B cell (primary cell): ENCODE data around the gene KIF26B. TPM values are rescaled to one million over a fixed set of nuclear protein-coding genes. Genes with fewer than 3 reads are reported as not detected.
"Not testable (repeated sequence)": the region's sequence is repeated elsewhere in the genome, so short reads cannot be mapped to it uniquely, and the experiment has no call there.

Experiments
- ATAC-seq: fragments of 200-7000 bp; cut with Tn5 transposase; one replicate; pipeline ENCODE4 v1.10.0; 2021; ENCODE audit warnings: low read depth, mild to moderate bottlenecking, moderate number of reproducible peaks, moderate library complexity
- CTCF ChIA-PET: fragments of 350-600 bp; sonication (Branson Sonifier 250); formaldehyde crosslinking; loops from one replicate; lab custom pipeline; 2021; ENCODE audit warnings: antibody characterized with exemption, inconsistent platforms; lab: Charles Lee
- POLR2A ChIA-PET: fragments of 350-600 bp; sonication (Branson Sonifier 250); formaldehyde crosslinking; loops from one replicate; lab custom pipeline; 2021; ENCODE audit warnings: antibody characterized with exemption; lab: Charles Lee
- DNase-seq: peaks from one replicate; pipeline ENCODE4 v3.0.0; 2013
- H2AFZ ChIP-seq: 2 replicates; pipeline ENCODE4 v1.6.1; 2012; ENCODE audit warnings: mild to moderate bottlenecking, low read depth, low read length; ENCODE audit not compliant: insufficient read depth, poor library complexity, severe bottlenecking
- H3K27ac ChIP-seq, 2 donors: 1 replicate in 1 of 2; 2 replicates in 1 of 2; pipeline ENCODE4 v1.5.1; 2012 to 2013; ENCODE audit warnings: low read length in 2 of 2, mild to moderate bottlenecking in 2 of 2, moderate library complexity in 1 of 2
- H3K27me3 ChIP-seq, 4 experiments: fragments of 200-600 bp in 1 of 4; sonication (generic) in 1 of 4; replicated peaks in 1 of 4; 1 replicate in 2 of 4; 2 replicates in 2 of 4; pipeline versions ENCODE4 v1.6.1 to v1.7.0; 2013 to 2016; ENCODE audit warnings: low read length in 3 of 4, mild to moderate bottlenecking in 2 of 4, mixed read lengths in 1 of 4, moderate library complexity in 1 of 4; ENCODE audit not compliant: insufficient read depth in 4 of 4, control insufficient read depth in 3 of 4; ENCODE audit errors: control extremely low read depth in 1 of 4
- H3K36me3 ChIP-seq, 2 experiments: replicated peaks in 1 of 2; 1 replicate in 1 of 2; 2 replicates in 1 of 2; pipeline versions ENCODE4 v1.6.1 to v1.7.1; 2013; ENCODE audit warnings: low read length in 1 of 2; ENCODE audit not compliant: insufficient read depth in 2 of 2, control insufficient read depth in 1 of 2; ENCODE audit errors: control extremely low read depth in 1 of 2, extremely low read depth in 1 of 2
- H3K4me1 ChIP-seq, 2 donors: fragments of 200-600 bp in 1 of 2; sonication (generic) in 1 of 2; 1 replicate in 1 of 2; 2 replicates in 1 of 2; pipeline versions ENCODE4 v1.5.1 to v1.6.1; 2013 to 2017; ENCODE audit warnings: low read length in 2 of 2; ENCODE audit not compliant: control insufficient read depth in 2 of 2, insufficient read depth in 2 of 2
- H3K4me2 ChIP-seq: replicated peaks from 2 replicates; pipeline ENCODE3; 2012; ENCODE audit warnings: mild to moderate bottlenecking, low read depth, low read length; ENCODE audit not compliant: poor library complexity, severe bottlenecking
- H3K4me3 ChIP-seq, 5 experiments: fragments of 200-600 bp in 1 of 5; sonication (generic) in 1 of 5; 1 replicate in 3 of 5; 2 replicates in 2 of 5; pipeline versions ENCODE4 v1.5.1 to v1.7.0; 2011 to 2016; ENCODE audit warnings: low read length in 4 of 5, mild to moderate bottlenecking in 4 of 5, low read depth in 2 of 5, control low read depth in 1 of 5, moderate library complexity in 1 of 5; ENCODE audit not compliant: insufficient read depth in 1 of 5; ENCODE audit errors: control extremely low read depth in 1 of 5, extremely low read depth in 1 of 5
- H3K79me2 ChIP-seq: fragments of 200-600 bp; sonication (generic); one replicate; pipeline ENCODE4 v1.6.0; 2016; ENCODE audit warnings: low read length; ENCODE audit not compliant: control insufficient read depth, insufficient read depth
- H3K9ac ChIP-seq: fragments of 200-600 bp; sonication (generic); 2 replicates; pipeline ENCODE4 v1.6.1; 2017; ENCODE audit warnings: mild to moderate bottlenecking, low read length, moderate library complexity
- H3K9me3 ChIP-seq, 3 donors: one replicate each; pipeline versions ENCODE4 v1.6.1 to v1.7.1; 2013; ENCODE audit warnings: low read length in 2 of 3; ENCODE audit not compliant: control insufficient read depth in 2 of 3, insufficient read depth in 1 of 3; ENCODE audit errors: control extremely low read depth in 1 of 3
- H4K20me1 ChIP-seq: 2 replicates; pipeline ENCODE4 v1.6.0; 2012; ENCODE audit warnings: mild to moderate bottlenecking, low read length; ENCODE audit not compliant: insufficient read depth, control insufficient read depth, poor library complexity, severe bottlenecking
- H3K27ac Mint-ChIP-seq: one replicate; pipeline ENCODE4 v1.8.0; 2021; ENCODE audit warnings: mixed read lengths
- H3K27me3 Mint-ChIP-seq: one replicate; pipeline ENCODE4 v1.8.0; 2021; ENCODE audit warnings: mixed read lengths
- H3K4me1 Mint-ChIP-seq: one replicate; pipeline ENCODE4 v1.8.0; 2021; ENCODE audit warnings: mixed read lengths
- H3K4me3 Mint-ChIP-seq: one replicate; pipeline ENCODE4 v1.8.0; 2021; ENCODE audit warnings: mixed read lengths
- H3K9me3 Mint-ChIP-seq: one replicate; pipeline ENCODE4 v1.8.0; 2022; ENCODE audit warnings: mixed read lengths; ENCODE audit not compliant: insufficient read depth
- EZH2 ChIP-seq: IDR thresholded peaks from 2 replicates; pipeline ENCODE4 v1.6.1; 2012; ENCODE audit warnings: borderline replicate concordance, low read depth, mild to moderate bottlenecking, moderate library complexity, low read length; ENCODE audit not compliant: insufficient read depth, poor library complexity, severe bottlenecking
- WGBS: methylation state at CpG from one replicate; pipeline ENCODE4 v1.1.5; 2013; ENCODE audit warnings: missing lambda C conversion rate; ENCODE audit not compliant: insufficient coverage; 5-methylcytosine and 5-hydroxymethylcytosine counted together
- intact Hi-C: fragments of 100-400 bp; cut with micrococcal nuclease; formaldehyde crosslinking; loops from one replicate; pipeline ENCODE4 v1.10.0; 2022
- polyA plus RNA-seq: library from polyadenylated mRNA; depleted of rRNA; stranded (reverse); fragments of >200 nt; gene quantifications from 2 replicates; pipeline ENCODE4 v1.2.3, GENCODE V29; 2012
- total RNA-seq, 2 donors: library from RNA; stranded (reverse); fragments of 120-200 nt in 1 of 2; gene quantifications; 1 replicate in 1 of 2; 2 replicates in 1 of 2; pipeline versions ENCODE4 v1.2.3 to v1.2.4, GENCODE V29; 2013 to 2022
- TF ChIP-seq, protein P1 (sequence below): fragments of 200-600 bp; IDR thresholded peaks from one replicate; pipeline ENCODE4 v1.8.0; 2022; ENCODE audit warnings: antibody characterized with exemption, mild to moderate bottlenecking

Gene KIF26B
- total and polyA plus RNA-seq, 2 donors (not counting 1 experiment from before 2014, with no cell fraction given) = 0.62 TPM; not detected in 1

DNA sequence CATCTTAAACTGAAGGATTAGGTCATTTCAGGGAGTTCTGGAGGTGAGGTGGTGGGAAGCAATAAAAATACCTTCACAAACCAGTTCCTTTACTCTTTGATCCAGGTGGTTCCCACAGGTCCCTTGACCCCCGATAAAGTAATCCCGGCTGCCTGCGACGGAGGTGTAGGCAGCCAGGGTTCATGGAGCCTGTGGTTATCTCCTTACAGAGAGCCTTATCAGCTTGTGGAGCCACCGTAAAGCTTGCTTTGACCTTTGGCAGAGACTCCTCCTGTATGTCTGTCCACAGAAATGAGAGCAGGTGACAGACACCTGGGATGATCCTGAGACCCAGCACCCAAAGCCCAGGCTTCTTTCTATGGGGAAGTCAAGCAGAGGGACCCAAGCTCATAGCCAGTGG is 243.4 kb downstream of the KIF26B start:
- Histone ChIP-seq H3K27ac (no peak overlapping the region), H3K9me3 (no peaks in the 10 kb centered on the region), H3K4me3 (no peak overlapping the region), H3K36me3 (no peaks in the 10 kb centered on the region), H3K9ac (no peak overlapping the region), H3K4me2 (no peak overlapping the region), H2AFZ (no peak overlapping the region), H3K79me2 (no peaks in the 10 kb centered on the region), H3K4me1 (no peaks in the 10 kb centered on the region), H3K27me3 (no peaks in the 10 kb centered on the region), H4K20me1 (no peaks in the 10 kb centered on the region)
- H3K9me3 Mint-ChIP-seq = peaks cover 3% of the 10 kb centered on the region
- no peaks in the 10 kb centered on the region for H3K4me1 Mint-ChIP-seq
- WGBS = 95% methylated on average over 5 of the region's 5 CpGs
- intact Hi-C loops = no loop called here
- TF ChIP-seq EZH2 = no peak
- TF ChIP-seq, protein P1, sequence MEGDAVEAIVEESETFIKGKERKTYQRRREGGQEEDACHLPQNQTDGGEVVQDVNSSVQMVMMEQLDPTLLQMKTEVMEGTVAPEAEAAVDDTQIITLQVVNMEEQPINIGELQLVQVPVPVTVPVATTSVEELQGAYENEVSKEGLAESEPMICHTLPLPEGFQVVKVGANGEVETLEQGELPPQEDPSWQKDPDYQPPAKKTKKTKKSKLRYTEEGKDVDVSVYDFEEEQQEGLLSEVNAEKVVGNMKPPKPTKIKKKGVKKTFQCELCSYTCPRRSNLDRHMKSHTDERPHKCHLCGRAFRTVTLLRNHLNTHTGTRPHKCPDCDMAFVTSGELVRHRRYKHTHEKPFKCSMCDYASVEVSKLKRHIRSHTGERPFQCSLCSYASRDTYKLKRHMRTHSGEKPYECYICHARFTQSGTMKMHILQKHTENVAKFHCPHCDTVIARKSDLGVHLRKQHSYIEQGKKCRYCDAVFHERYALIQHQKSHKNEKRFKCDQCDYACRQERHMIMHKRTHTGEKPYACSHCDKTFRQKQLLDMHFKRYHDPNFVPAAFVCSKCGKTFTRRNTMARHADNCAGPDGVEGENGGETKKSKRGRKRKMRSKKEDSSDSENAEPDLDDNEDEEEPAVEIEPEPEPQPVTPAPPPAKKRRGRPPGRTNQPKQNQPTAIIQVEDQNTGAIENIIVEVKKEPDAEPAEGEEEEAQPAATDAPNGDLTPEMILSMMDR = no peak
- ChIA-PET CTCF (no interaction called here), POLR2A (no interaction called here)
- DNase-seq (no peak), ATAC-seq (no peak)
- no peak overlapping the region for H3K27ac Mint-ChIP-seq
- peaks cover 19% of the 10 kb centered on the region for H3K27me3 Mint-ChIP-seq
- H3K4me3 Mint-ChIP-seq = no peak overlapping the region

DNA sequence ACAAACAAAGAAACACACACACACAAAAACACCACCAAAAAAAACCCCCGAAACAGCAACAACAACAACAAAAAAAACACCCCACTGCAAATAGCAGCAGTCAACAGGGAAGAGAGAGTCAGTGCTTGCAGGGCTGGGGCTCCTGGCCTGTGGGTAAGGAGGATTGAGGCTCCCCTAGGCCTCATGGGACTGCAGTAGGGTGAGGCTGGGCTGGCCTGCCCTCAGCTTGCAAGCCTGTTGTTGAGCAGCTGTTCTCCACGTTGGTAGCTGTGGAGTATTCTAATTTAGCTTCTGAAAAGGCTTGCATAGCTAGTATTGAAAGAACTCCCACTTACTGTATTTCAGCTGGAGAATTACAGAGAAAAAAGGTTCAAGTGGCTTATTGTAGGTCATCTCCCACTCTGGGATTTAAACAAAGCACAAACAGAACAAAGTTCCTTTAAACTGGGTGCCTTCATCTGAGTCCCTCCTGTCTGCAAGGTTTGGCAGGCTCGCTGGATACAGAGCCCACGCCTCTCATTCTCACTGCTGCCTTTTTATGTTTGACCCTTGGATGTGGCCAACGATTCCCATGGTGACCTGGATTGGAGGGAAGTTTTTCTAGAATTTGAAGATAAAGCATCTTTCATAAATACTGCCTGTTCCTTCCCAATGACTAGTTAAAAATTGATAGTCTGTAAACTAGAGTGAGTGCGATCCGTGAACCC is 247.2 kb downstream of the KIF26B start:
- DNase-seq (no peak), ATAC-seq (no peak)
- intact Hi-C loops = no loop called here
- H3K9ac ChIP-seq = no peak overlapping the region
- 100% methylated on average over 3 of the region's 7 CpGs for WGBS
- H3K4me2 ChIP-seq = no peak overlapping the region
- H3K9me3 ChIP-seq = no peaks in the 10 kb centered on the region
- H3K4me1 Mint-ChIP-seq = no peaks in the 10 kb centered on the region
- no peak overlapping the region for H2AFZ ChIP-seq
- no peak overlapping the region for H3K4me3 Mint-ChIP-seq
- ChIA-PET CTCF (no interaction called here), POLR2A (no interaction called here)
- TF ChIP-seq, protein P1 = no peak
- no peak for TF ChIP-seq EZH2
- no peaks in the 10 kb centered on the region for H3K36me3 ChIP-seq
- H3K27me3 Mint-ChIP-seq = peaks cover 19% of the 10 kb centered on the region
- H3K4me3 ChIP-seq = no peak overlapping the region
- no peaks in the 10 kb centered on the region for H3K79me2 ChIP-seq
- H3K9me3 Mint-ChIP-seq = no peaks in the 10 kb centered on the region
- no peaks in the 10 kb centered on the region for H3K4me1 ChIP-seq
- no peaks in the 10 kb centered on the region for H4K20me1 ChIP-seq
- H3K27ac ChIP-seq = no peak overlapping the region
- no peak overlapping the region for H3K27ac Mint-ChIP-seq
- H3K27me3 ChIP-seq = no peaks in the 10 kb centered on the region

GRCh38 chr1:245402998-245403397 is 248.2 kb downstream of the KIF26B start:
- DNase-seq, H3K9ac ChIP-seq, H3K27me3 ChIP-seq, H3K9me3 Mint-ChIP-seq, H3K4me2 ChIP-seq, CTCF ChIA-PET, H3K4me3 ChIP-seq, ATAC-seq, intact Hi-C loops, H3K36me3 ChIP-seq, H3K9me3 ChIP-seq, H3K4me1 Mint-ChIP-seq, POLR2A ChIA-PET, H3K79me2 ChIP-seq, H3K27ac ChIP-seq, H3K4me3 Mint-ChIP-seq, H4K20me1 ChIP-seq, H2AFZ ChIP-seq, H3K27ac Mint-ChIP-seq, H3K4me1 ChIP-seq: not testable (repeated sequence)
- peaks cover 18% of the 10 kb centered on the region for H3K27me3 Mint-ChIP-seq
- 71% methylated on average over 1 of the region's 4 CpGs for WGBS
